ENCODE results near the gene PDSS1.
"Not testable (repeated sequence)": the region's sequence is repeated elsewhere in the genome, so short reads cannot be mapped to it uniquely, and the experiment has no call there.

PDSS1 gene

GRCh38 chr10:26697163-26697921 is at the start of gene PDSS1:
TSS of gene PDSS1 (plus strand) at chr10:26697701. CDS start at chr10:26697712, 11 bp downstream.
- DNase-seq: peak; percentile 1

DNA sequence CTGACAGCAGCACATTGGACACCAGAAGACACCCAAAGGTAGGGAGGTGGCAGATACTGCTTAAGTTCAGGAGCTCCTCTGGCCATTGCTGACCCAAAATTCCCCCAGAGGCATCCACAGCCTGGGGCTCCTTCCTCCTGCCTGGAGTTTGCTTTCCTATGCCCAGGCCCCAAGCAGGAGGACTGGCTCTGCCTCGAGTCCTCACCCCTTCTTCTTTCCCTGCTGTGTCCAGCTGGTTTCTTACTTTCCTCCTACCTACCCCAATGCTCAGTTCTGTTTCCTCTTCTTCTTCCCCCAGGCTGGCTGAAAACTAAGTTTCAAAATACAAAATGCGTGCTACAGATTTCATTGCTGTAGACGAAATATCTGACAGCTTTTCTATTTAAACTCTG is 49.3 kb upstream of the PDSS1 start:
- not testable (repeated sequence) for DNase-seq

- DNase-seq: no peak
These were observed 47.1 kb upstream of the PDSS1 start for GRCh38 chr10:26650406-26650805.

DNA sequence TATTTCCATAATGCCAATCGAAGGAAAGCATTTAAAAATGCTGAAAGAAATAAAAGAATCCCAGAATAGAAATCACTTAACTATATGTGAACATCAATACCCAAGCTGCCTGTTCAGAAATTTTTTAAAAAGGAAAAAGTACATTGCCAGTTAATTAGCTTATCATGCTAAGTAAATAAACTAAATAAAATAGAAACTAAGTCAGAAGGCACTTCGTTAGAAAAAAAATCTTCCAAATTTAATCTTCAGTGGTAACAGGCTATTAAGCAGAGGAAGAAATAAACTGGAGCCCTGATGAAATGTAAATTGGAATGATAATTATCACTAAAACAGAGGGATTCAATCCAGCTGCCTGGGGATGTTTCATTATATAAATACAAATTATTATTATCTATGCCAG is 46.0 kb upstream of the PDSS1 start:
- DNase-seq: not testable (repeated sequence)

- no peak for DNase-seq
These were observed 44.5 kb upstream of the PDSS1 start for GRCh38 chr10:26653004-26653403.

DNA sequence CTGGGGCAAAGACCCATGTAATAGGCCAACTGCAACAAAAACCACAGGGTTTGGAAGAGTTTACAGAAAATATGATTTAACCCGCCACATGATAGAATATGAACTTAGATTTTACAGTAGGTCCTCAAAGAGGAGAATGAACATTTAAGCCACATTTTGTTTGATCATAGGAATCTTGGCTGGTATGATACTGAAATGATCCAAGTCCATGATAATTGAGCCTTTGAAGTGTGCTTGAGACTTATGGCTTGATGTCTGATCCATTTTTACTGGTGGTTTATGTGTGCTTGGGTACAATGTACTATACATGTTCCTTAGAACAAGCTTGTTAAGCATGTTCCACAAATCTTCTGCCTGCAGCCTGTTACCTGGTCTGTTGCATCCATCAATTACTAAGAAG is 41.8 kb upstream of the PDSS1 start:
- DNase-seq: no peak

DNA sequence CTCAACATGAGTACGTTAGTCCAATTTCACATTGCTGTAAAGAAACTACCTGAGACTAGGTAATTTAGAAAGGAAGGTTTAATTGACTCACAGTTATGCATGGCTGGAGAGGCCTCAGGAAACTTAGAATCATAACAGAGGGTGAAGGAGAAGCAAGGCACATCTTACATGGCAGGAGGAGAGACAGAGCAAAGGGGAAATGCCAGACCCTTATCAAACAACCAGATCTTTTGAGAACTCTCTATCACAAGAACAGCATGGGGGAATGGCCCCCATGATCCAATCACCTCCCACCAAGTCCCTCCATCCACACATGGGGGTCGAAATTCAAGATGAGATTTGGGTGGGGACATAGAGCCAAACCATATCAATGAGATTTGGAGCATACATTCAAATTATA is 34.6 kb upstream of the PDSS1 start:
- no peak for DNase-seq

DNA sequence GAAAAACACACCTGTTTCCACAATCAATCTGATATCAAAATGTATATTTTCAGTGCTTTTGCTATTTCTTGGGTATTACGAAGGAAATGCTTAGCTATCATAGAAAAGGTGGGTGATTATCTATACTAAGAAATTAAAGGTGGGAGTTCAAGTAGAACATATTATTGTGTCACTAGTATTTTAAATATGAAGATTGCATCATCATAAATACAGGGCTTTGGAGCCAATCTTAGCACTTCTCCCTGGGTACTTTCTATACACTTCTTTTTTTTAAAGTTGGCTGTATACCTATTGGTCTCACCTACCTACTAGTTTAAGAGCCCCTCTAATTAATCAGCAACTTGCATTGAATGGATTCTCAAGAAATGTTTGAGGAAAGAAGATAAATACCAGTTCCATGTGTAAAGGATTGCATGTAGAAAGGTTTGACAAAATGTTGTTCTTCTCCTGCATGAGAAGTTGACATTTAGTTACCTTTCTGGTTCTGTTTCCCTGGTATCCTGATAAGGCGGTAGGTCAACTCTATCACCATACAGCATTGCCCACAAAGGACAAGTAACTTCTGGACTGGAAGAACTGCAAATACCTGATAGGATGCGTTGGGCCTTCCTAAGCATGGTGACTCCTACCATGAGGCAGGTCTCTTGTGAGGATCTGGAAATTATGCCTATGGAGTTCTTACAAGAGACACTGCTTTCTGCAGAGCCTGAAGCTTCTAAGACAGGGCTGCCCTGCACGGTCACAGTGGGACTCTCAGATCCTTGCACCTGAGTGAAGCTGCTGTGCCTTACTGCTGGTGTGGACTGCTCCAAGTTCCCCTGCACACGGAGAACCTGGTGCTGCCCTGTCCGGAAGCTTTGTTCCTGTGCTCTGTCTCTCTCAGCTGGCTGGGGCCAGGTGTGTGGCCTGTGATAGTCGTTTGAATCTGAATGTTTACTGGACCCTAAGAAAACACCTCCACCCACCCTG is 32.1 kb upstream of the PDSS1 start:
- DNase-seq: no peak

DNA sequence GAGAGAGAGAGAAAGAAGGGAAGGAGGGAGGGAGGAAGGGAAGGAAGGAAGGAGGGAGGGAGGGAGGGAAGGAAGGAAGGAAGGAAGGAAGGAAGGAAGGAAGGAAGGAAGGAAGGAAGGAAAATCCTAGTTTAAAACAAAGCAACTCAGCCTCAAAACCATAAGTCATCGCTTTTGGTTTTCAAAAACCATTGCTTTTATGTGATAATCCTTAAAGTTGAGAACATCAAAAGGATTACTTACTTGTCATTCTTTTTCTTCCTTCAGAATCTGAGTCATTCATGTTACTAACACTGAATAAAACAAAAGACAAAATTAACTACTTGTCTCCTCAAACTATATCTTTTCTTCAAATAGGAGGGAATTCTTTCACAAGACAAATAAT is 21.6 kb upstream of the PDSS1 start:
- no peak for DNase-seq

DNA sequence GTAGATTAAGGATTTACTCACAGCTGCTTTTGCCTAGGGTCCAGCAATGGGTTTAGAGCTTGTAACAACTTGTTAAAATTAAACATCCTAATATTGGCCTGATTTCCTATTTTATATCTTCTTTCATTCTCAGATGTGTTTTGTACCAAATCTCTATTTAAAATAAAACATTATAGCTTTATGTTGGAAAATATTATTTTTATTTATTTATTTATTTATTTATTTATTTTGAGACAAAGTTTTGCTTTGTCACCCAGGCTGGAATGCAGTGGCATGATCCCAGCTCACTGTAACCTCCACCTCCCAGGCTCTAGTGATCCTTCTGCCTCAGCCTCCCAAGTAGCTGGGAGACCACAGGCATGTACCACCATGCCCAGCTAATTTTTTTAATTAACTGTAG is 17.9 kb upstream of the PDSS1 start:
- DNase-seq: no peak

- no peak for DNase-seq
These were observed 16.4 kb upstream of the PDSS1 start for GRCh38 chr10:26681076-26681475.

- DNase-seq: not testable (repeated sequence)
These were observed 15.5 kb upstream of the PDSS1 start for GRCh38 chr10:26681971-26682370.

DNA sequence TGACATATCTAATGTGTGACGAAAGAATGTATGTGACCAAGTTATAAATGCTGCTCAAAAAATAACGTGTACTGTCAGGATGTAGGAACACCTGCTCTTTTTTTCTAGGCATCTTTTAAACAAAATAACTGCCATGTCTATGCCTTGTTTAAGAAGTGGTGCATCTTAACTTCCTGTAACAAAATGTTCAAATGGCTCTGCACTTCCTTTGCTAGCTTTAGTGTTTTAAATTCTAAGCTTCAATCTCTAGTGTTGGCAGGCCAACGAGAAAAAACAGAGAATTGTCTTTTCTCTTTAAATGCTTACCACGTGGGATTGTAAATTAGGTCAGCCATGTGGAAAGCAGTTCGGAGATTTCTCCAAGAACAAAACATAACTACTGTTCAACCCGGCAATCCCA is 14.6 kb upstream of the PDSS1 start:
- no peak for DNase-seq

GRCh38 chr10:26684667-26685264 is 12.7 kb upstream of the PDSS1 start:
- DNase-seq: peak; percentile 22

- DNase-seq: no peak
These were observed 12.1 kb upstream of the PDSS1 start for GRCh38 chr10:26685441-26685840.

- DNase-seq: no peak
These were observed 8.1 kb upstream of the PDSS1 start for GRCh38 chr10:26689399-26689798.

- no peak for DNase-seq
These were observed 6.6 kb upstream of the PDSS1 start for GRCh38 chr10:26690731-26691475.

GRCh38 chr10:26694536-26694935 is 3.0 kb upstream of the PDSS1 start:
- DNase-seq: not testable (repeated sequence)

GRCh38 chr10:26696786-26697162 is 727 bp upstream of the PDSS1 start:
- no peak for DNase-seq

DNA sequence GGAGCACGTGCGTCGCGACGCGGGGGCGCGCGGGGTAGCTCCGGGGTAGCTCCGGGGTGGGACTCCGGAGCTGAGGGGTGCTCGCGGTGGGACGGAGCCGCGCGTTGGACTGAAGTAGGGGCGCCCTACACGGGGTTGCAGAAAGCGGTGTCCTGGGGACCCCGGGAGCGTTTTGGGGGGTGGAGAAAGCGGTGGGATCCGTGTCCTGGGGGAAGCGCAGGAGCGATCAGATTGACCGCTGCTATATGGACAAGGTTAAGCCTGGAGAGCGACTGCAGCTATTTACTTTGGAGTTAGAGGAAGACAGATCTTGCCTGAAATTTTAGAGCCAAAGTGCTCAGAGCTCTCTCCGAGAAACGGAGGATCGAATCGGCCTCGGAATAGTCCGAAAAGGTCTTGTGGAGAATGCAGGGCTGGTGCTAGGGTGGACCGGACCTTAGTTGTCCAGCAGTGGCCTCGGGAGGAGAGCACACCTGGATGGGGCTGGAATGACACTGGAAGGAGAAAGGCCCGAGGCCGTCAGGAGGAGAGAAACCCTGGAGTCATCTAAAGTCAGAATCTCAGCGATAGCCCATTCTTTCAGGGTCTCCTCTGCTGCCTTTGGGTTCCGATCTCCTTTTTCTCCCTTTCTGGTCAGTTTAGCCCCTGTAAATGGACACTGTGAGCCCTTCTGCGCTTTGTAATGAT is 564 bp downstream of the PDSS1 start:
- no peak for DNase-seq

DNA sequence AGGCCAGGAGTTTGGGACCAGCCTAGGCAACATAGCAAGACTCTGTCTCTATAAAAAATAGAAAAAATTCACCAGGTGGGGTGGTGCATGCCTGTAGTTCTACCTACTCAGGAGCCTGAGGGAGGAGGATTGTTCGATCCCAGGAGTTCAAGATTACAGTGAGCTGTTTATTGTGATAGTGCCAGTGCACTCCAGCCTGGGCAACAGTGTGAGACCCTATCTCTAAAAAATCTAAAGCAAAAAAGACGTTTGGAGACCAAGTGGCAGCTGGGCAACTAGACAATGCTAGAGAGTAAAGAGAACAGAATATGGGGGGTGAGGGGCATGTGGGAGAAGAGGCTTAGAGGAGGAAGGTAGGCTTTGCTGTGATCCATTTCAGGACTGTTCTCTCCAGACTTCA is 1.4 kb downstream of the PDSS1 start:
- DNase-seq: no peak

DNA sequence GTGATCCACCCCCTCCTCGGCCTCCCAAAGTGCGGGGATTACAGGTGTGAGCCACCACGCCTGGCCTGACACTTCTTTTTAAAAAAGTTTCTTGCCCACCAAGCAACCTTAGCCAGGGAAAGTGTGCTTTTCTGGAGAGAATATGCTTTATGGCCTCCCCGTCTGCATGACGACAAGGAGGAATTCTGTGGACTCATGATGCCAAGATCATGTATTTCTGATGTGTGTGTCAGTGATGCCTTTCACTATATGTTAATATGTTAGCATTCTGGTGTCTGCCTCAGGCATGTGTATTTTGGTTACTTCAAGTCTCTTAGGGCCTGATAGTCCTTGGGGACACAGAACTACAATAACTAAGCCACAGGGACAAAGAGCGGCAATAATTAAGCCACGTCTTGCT is 2.1 kb downstream of the PDSS1 start:
- DNase-seq: no peak
